SIG-M5 treated with dmso at 0.1 percent for 504 hours (cell line): ENCODE measurements around the gene MAD1L1.

ENCODE experiments used
- DNase-seq: peaks from one replicate; lab custom pipeline; 2025; ENCODE audit not compliant: unreplicated experiment; lab: John Stamatoyannopoulos, UW

The MAD1L1 gene

DNA sequence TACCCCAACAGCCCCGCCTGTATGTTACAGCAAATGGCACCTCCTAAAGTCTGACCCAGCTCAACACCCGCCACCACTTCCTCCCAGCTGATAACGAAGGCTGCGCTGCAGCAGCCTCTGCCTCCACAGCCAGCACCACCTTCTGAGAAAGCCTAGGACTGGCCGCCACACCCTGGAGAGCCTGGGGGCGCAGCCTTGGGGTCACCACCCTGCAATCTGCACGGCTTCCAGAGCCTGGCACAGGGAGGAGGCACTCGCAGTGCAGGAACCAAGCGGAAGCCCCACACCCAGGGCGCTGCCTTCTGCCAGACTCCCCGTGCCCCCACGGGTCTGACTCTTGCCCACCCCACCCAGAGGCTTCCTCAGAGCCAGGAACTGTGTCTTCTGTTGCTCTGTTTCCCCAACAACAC is 112.5 kb downstream of the MAD1L1 start:
- DNase-seq = no peak

DNA sequence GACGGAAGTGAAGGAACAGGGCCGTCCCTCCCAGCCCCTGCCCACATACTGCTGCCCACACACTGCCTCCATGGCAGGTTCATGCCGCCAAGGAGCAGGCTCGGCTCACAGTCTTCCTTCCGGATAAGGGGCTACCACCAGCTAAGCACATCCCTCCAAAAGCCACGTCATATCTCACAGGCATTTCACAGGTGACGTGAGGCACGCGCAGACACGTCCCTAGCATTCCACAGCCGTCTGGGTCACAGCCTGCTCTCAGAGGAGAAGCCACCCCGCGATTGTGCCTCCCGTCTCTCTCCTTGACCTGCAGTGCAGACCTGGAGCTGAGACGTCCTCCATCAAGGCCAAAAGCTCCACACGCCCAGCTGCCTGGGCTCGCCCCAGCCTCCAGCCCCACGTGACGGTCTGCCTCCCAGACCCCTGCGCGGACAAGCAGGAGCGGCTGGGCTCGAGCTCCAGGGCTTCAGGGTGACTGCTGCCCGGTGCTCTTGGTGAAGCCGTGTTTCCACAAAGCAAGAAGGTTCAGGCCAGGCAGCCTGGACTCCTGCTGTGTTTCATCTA is 114.0 kb downstream of the MAD1L1 start:
- DNase-seq = no peak

DNA sequence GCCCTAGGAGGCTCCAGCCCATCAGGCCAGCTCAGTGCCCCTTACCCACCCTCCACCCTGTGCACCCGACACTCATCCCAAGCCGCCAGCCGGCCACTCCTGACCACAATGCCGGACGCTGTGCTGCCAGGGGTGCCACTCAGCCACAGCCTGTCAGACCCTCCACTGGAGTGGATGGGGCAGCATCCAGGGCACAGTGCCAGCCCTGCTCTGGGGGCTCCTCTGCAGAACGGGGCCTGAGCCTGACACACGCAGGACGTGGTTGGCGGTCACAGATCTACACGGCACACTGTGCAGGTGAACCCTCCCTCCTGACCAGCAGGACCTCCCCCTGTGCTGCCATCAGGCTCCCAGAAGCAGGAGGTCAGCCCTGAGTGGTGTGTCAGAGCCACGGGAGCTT is 114.7 kb downstream of the MAD1L1 start:
- DNase-seq = no peak

DNA sequence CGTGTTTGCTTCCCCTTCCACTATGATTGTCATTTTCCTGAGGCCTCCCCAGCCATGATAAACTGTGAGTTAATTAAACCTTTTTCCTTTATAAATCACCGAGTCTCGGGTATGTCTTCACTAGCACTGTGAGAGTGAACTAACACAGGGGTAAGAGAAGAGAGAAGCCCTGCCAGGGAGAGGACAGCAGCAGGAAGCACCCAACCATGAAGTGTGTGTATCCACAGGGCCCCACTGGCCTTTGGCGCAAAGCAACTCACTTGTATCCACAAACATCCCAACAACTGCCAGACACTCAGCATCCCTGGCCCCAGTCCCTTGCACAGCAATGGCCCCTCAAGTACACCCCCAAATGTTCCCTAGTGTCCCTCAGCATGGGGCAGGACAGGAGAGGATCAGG is 115.1 kb downstream of the MAD1L1 start:
- no peak for DNase-seq

DNA sequence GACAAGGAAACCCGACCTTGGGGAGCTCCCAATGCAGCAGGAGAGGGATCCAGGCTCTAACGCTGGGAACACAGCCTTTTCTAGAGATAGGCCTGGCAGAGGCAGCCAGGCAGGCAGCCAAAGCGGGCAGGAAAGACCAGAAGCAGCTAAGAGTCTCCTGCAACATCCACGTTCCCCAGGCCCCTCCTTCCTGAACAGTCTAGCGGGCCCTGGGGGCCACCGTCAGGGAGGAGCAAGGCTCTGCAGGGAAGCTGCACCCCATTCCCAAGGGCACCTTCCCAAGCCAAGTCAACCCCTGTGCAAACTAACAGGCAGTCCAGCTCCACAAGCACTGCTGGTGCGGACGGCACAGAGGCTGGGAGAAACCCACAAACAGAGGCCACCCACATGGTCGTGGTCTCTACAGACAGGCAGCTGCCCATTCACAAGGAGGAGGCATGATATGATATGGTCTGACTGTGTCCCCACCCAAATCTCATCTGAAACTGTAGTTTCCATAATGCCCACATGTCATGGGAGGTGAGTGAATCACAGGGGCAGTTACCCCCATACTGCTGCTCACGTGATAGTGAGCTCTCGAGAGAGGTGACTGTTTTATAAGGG is 115.7 kb downstream of the MAD1L1 start:
- no peak for DNase-seq

DNA sequence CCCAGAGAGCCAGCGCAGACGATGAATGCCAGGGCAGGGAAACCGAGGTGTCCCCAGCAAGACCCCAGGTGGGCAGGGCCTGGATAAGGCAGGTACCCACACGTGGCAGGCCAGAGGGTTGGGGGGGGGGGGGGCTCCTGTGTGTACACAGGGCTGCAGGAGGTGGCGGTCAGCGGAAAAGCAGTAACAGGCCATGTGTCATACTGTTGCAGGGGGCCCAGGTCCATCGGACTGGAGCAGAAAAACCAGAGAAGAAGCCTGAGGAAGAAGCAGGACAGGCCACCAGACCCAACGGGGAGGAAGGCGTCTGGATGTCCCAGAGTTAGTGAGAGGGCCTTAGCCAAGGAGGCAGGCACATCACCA is 116.3 kb downstream of the MAD1L1 start:
- DNase-seq = no peak

DNA sequence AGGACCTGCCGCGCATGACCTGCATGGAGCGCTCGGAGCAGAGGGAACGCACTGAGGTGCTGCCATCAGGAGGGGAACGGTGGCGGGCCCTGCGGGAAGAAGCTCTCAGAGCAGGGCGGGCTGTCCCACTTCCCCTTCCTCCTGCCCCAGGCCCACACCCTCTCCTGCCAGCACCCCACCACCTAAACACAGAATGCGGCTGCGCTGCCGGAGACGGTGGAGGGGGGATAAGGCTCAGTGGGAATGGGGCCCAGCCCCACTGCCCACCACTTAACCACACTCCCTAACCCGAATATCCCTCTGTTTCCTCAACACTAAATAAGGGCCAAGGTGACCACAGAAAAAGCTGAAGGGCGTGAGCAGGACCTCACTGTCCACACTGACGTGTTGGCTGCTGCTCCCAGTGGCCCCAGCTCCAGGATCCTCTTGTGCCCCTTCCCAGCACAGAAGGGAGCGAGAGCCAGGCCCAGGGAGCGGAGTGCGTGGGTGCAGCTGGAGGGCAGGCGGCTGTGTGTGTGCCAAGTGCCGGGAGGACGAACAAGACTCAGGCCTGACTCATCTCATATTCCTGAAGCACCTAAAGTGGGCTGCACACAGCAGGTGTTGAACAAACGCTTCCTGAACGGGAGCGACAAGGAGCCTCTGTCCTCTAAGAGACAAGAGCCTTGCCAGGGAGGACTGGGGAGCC is 116.8 kb downstream of the MAD1L1 start:
- DNase-seq = no peak

DNA sequence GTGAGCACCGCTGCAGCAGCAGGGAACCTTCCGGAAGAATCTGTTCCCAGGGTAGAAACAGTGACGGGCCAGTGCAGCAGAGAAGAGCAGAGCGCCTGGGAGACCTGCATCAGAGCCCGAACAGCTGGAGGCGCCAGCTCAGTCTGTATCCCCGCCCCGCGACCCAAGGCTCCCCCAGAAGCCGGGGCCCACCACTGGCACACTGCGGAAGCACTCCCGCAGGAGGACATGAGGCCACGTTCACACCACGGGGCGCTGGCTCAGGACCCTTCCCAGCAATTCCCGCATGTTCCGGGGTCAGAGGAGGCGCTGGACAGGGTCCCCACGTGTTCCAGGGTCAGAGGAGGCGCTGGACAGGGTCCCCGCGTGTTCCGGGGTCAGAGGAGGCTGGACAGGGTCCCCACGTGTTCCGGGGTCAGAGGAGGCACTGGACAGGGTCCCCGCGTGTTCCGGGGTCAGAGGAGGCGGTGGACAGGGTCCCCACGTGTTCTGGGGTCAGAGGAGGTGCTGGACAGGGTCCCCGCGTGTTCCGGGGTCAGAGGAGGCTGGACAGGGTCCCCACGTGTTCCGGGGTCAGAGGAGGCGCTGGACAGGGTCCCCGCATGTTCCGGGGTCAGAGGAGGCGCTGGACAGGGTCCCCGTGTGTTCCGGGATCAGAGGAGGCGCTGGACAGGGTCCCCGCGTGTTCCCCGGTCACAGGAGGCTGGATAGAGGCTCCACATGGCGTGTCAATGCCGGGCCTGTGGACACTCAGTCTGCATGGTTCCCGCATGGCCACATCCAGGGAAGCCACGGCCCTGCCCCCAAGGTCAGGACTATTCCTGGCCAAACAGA is 117.6 kb downstream of the MAD1L1 start:
- no peak for DNase-seq

DNA sequence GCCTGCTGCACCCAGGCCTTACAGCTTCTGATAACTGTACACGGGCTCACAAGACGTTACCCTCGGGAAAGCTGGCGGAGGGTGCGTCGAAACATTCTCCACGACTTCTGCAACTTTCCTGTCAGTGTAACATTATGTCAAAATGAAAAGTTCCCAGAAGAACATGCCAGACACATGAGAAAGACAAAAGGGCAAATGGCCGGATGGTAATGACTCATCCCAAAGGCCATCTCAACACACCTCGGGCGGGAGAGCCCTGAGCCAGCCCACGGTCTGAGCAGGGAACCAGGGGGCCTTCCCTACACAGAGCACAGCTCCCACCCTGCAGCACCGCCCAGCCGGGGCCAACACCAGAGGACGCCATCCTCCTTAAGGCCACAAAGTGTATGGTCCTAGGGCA is 118.7 kb downstream of the MAD1L1 start:
- DNase-seq = no peak

DNA sequence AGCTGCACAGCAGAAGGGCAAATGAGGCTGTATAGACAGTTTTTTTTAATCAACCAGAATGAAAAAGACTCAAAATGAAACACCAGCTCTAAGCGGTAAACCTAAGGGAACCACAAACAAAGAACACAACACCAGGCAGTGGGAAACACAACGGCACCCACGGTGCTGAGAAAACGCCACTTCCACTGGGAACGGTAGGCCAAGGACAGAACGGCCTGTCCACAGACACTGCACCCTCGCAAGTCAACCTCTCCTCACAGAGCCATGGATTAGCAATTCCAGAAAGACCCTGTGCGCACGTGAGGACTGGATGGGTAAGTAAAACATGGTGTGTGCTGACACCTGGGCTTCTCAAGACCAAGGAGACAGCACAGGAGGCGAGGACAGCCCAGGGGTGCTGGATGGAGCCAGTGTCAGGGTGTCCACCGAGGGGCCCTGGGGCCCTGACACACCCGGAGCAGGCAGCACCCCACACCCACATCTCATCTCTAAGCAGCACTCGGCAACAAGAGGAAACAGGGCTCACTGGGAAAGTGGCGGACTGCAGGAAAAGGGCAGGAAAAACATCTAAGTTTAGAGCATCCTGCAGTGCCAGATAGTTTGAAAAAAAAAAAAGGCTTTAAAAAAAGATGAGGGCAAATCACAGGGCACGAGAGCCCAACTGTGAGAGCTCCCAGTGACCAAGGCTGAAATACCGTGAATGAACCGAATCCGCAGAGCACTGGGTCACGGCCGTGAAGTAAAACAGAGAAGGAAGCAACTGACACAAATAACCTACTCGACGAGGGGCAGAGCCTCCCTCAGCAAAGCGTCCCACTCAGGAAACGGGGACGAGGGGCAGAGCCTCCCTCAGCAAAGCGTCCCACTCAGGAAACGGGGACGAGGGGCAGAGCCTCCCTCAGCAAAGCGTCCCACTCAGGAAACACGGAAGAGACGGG is 120.2 kb downstream of the MAD1L1 start:
- DNase-seq = no peak

DNA sequence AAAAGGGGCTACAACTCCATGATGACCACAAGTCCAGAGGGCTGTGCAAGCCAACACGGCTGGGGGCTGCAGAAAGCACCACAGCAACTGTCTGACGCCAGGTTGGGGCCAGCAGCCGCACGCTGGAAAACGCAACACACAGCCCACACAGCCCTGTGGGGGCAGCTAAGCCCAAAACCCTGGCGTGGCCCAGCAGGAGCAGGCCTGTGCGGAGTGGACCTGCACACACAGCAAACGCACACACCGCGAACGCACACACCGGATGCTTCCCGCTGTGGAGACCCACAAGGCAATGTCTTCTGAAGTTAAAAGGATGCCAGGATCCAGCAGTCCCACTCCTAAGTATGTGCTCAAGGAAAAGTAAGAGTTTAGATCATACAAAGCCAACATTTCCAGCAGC is 121.2 kb downstream of the MAD1L1 start:
- no peak for DNase-seq

DNA sequence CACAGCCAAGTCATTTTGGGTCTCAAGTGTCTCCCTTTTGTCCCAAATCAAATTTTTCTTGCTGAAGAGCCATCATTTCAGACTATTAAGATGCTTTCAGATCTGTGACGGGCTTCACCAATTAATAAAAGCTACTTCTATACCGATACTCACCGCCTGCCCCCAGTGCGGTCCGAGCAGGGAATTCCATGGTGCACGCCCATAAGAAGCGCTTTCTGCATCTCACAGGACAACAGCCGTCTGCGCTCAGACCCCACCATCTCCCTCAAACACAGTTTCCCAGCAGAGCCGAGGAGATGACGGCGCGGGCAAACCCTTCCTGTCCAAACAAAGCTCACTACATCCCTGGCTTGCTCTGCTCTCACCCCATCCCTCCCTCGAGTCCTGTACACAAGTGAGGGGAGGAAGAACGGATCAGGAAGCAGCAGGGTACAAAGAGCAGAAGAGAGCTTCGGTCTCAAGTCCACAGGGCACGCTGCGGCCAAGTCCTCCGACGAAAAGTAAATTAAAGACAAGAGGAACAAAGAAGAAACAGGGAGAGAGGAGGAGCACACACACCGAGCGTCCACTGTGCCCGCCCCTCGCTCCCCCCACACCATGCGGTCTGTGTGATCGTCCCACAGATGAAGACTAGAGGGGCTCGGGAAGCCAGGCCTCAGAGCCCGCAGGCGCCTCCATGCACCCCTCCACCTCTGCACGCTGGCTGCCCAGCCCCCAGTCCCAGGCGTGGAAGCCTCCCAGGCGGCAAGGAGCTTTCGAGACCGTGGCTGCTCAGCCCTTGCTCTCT is 121.9 kb downstream of the MAD1L1 start:
- no peak for DNase-seq

DNA sequence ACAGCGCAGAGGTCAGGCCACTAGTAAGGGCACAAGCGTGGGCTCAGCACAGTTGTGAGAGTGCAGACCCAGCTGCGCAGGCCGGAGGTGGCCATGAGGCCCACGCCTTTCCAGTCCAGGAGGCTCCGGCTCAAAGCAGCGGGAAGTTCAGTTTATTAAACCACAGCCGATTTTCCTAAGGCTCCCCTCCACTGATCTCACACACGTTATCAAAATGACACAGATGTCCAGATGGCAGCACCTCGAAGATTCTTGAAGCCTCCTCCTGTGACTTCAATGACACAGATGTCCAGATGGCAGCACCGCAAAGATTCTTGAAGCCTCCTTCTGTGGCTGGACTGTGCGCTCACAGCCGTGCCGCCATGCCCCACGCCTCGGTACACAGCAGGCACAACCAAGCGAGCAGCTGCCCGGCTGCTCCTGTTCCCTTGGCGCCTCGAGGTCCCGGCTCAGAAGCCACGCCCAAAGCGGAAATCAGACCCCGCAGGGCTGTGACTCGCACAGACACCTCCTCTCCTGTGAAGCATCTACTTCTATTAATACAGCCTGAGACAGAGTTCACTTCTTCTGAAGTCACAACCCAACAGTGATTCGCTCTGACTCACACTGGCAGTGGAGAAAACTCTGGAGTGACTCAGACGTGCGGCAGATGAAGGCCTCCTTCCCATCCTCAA is 122.7 kb downstream of the MAD1L1 start:
- DNase-seq = peak; percentile 70

DNA sequence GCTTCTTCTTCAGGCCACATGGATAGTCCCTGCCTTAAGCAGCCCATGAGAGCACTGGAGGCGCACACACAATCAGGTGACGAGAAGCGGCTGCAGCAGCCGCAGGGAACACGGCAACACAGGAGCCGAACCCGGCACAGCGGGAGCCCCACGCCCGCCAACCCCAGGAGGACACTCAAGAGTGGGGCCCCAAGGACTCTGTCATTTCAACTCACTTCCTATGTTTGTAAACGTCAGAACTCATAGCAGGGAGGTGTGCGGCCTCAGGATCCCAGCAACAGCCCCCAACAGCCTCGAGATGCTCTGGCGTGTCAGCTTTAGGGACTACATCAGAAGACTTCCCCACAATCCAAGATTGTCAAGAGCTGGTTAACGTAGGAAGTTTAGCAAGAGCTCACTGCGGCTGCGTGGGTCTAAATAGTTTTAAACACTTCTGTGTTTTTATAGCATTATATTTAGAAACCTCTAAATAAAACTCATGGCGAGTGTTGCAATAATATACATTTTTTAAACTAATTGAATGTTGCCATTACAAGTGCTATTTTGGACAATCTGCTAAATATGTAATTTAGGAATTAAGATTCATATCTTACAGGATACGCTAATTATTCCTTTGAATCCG is 123.4 kb downstream of the MAD1L1 start:
- DNase-seq = no peak

DNA sequence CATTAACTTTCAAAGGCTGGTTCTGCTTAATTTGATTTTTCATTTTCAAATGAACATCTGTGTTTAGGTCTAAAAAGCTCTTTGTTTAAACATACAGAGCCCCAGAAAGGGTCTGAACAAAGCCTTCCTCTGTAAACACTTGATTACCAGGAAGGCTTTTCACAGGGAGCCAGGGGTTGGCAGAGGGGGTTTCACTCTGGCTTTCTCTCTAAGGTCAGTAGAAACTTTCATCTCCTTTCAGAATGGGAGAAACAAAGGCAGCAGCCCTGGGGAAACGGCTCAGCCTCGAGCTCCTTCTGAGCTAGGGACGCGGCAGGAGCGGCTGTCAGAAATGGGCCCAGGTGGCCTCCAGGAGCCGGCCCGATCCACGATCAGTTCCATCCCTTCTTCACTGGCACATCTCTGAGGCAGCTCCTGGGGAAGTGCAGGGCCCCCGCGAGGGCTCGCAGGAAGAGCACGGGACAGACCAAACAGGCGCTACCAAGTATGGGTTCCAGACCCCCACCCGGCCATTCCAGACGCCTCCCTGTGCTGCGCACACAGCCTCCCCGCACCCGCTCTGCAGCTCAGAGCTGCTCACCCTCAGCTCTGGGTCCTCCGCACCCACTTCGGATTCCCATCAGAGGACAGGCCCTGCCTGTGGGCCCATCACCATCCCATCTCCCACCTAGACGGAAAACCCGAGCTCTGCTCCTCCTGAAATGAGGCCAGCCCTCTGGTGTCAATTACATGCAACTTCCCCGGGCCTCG is 124.1 kb downstream of the MAD1L1 start:
- DNase-seq = no peak

DNA sequence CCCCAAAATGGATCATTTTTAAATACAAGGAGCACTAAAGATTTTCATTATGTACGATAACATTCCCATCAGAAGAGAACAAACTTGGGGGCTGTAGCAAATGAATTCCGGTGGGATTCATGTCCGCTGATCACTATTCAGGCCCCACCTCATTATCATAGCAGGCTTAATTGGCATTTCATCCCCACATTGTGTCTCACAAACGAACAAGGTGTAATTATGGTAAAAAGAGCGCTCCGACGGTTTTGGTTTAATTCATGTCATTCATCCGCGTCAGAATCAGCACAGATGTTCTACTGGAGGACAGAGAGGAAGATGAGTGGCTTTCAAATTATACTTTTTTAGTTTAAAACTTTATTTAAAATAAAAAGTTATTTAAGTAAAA is 124.7 kb downstream of the MAD1L1 start:
- DNase-seq = no peak

DNA sequence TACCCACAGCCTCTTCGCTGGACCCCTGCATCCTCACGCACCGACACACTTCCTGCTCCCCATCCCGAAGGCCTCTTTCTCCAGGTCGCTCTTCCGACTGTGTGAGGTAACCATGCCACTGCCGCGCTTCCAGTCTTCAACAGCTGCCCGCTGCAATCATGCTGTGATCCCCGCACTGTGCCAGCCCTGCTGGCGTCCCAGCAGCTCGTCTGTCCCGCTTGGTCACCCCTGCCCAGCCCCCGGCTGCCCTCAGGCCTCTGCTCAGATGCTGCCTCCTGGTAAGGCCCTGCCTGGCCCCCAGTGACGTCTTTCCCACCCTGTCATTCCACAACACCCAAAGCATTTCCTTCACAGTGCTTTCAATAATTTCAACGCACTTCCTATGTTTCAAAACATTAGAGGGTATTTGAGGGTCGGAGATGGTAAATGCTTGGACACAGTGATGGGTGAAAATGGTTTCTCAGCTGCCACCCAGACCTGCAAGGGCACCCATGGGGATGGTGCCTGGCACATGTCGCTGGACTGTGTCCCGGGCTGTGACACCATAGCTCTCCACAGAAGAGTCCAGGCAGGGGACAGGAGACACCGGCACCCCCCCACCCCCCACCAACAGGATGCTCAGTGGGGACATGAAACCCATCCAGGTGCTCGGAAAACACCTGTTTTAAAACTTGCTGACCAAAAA is 125.2 kb downstream of the MAD1L1 start:
- no peak for DNase-seq

DNA sequence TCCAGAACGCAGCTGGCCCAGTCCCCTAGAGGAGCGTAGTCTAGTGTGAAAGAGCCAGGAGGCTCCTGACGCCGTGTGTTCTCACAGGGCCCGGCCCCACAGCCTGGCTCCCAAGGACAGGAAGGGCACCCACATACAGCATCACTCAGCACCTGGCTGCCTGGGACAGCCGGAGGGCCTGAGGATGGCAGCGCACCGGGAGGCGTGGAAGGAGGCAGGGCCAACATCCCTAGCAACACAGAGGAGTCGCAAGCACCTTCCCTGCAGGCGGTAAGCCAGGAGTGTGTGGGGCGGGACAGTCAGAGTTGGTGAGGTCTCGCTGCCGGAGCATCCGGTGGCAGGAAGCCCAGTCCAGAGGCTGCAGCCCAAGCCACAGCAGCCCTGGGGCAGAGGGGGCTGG is 125.8 kb downstream of the MAD1L1 start:
- DNase-seq = no peak
